NCI-H446 treated with DMSO at 0.1 percent for 48 hours (cell line): Measurements from ENCODE around the gene CAMKMT.

Experiments used
- DNase-seq: peaks from one replicate; lab custom pipeline; 2025; lab: John Stamatoyannopoulos, UW

The CAMKMT gene

GRCh38 chr2:44596537-44597320 lies 235.0 kb downstream of the CAMKMT start:
- no peak for DNase-seq

- no peak for DNase-seq
These were observed 236.8 kb downstream of the CAMKMT start for GRCh38 chr2:44598330-44599119.

- peak; percentile 47 for DNase-seq
These were observed 237.4 kb downstream of the CAMKMT start for GRCh38 chr2:44599130-44599529.

- no peak for DNase-seq
These were observed 240.7 kb downstream of the CAMKMT start for GRCh38 chr2:44602446-44602845.

- no peak for DNase-seq
These were observed 243.8 kb downstream of the CAMKMT start for GRCh38 chr2:44605511-44605910.

- DNase-seq: no peak
These were observed 250.5 kb downstream of the CAMKMT start for GRCh38 chr2:44612276-44612675.

GRCh38 chr2:44614940-44615339 lies 253.2 kb downstream of the CAMKMT start:
- no peak for DNase-seq

- DNase-seq: no peak
These were observed 254.3 kb downstream of the CAMKMT start for GRCh38 chr2:44615950-44616518.

GRCh38 chr2:44616667-44617155 lies 255.0 kb downstream of the CAMKMT start:
- no peak for DNase-seq

GRCh38 chr2:44618251-44619023 lies 256.7 kb downstream of the CAMKMT start:
- no peak for DNase-seq

- DNase-seq: no peak
These were observed 258.6 kb downstream of the CAMKMT start for GRCh38 chr2:44620189-44620990.

- DNase-seq: peak; percentile 74
These were observed 262.0 kb downstream of the CAMKMT start for GRCh38 chr2:44623622-44624351.

- DNase-seq: no peak
These were observed 266.6 kb downstream of the CAMKMT start for GRCh38 chr2:44628297-44628696.

- no peak for DNase-seq
These were observed 271.4 kb downstream of the CAMKMT start for GRCh38 chr2:44632931-44633689.

- no peak for DNase-seq
These were observed 274.0 kb downstream of the CAMKMT start for GRCh38 chr2:44635725-44636124.

- DNase-seq: no peak
These were observed 276.9 kb downstream of the CAMKMT start for GRCh38 chr2:44638649-44639048.

GRCh38 chr2:44639399-44639798 lies 277.7 kb downstream of the CAMKMT start:
- no peak for DNase-seq

- no peak for DNase-seq
These were observed 280.5 kb downstream of the CAMKMT start for GRCh38 chr2:44642123-44642857.

GRCh38 chr2:44645937-44646336 lies 284.2 kb downstream of the CAMKMT start:
- no peak for DNase-seq
